OCI-LY1 (cell line): ENCODE results near the gene RRP8.

Experiments used
- H2AFZ ChIP-seq: fragments of 200-600 bp; sonication (generic), shearing (Covaris generic); 2 replicates; pipeline ENCODE4 v1.6.0; 2014; ENCODE audit warnings: antibody characterized with exemption, mild to moderate bottlenecking, low read length
- H3F3A ChIP-seq: fragments of 200-600 bp; sonication (generic), shearing (Covaris generic); 2 replicates; pipeline ENCODE4 v1.6.0; 2014; ENCODE audit warnings: mild to moderate bottlenecking, antibody characterized with exemption, low read length, moderate library complexity; ENCODE audit not compliant: insufficient read depth
- H3K27ac ChIP-seq: fragments of 200-600 bp; sonication (generic); 2 replicates; pipeline ENCODE4 v1.5.1; 2014; ENCODE audit warnings: low read length, mixed run types, mild to moderate bottlenecking, low read depth; ENCODE audit not compliant: poor library complexity, severe bottlenecking
- H3K27me3 ChIP-seq: fragments of 200-600 bp; sonication (generic); 2 replicates; pipeline ENCODE4 v1.6.0; 2014; ENCODE audit warnings: antibody characterized with exemption, mild to moderate bottlenecking, low read length, moderate library complexity; ENCODE audit not compliant: insufficient read depth
- H3K36me3 ChIP-seq: fragments of 200-600 bp; sonication (generic); 2 replicates; pipeline ENCODE4 v1.6.1; 2014; ENCODE audit warnings: mild to moderate bottlenecking, antibody characterized with exemption, low read length, moderate library complexity, mixed read lengths; ENCODE audit not compliant: insufficient read depth
- H3K4me1 ChIP-seq: fragments of 200-600 bp; sonication (generic); 2 replicates; pipeline ENCODE4 v1.5.1; 2014; ENCODE audit warnings: mild to moderate bottlenecking, low read length, moderate library complexity; ENCODE audit not compliant: insufficient read depth, severe bottlenecking
- H3K4me2 ChIP-seq: fragments of 200-600 bp; sonication (generic), shearing (Covaris generic); 2 replicates; pipeline ENCODE4 v1.6.1; 2014; ENCODE audit warnings: low read length
- H3K4me3 ChIP-seq: fragments of 200-600 bp; sonication (generic); 2 replicates; pipeline ENCODE4 v1.5.1; 2014; ENCODE audit warnings: low read length, low read depth, mild to moderate bottlenecking, mixed read lengths; ENCODE audit not compliant: poor library complexity, severe bottlenecking
- H3K79me2 ChIP-seq: fragments of 200-600 bp; shearing (Covaris generic); 2 replicates; pipeline ENCODE4 v1.6.1; 2016; ENCODE audit warnings: mixed run types, low read length, mixed read lengths; ENCODE audit not compliant: insufficient read depth
- H3K9ac ChIP-seq: fragments of 200-600 bp; sonication (generic), shearing (Covaris generic); 2 replicates; pipeline ENCODE4 v1.6.1; 2014; ENCODE audit warnings: mild to moderate bottlenecking, low read length, mixed read lengths
- H3K9me2 ChIP-seq: fragments of 200-600 bp; sonication (generic), shearing (Covaris generic); 2 replicates; pipeline ENCODE4 v1.6.1; 2014; ENCODE audit warnings: low read depth, mild to moderate bottlenecking, low read length, mixed read lengths
- H3K9me3 ChIP-seq: fragments of 200-600 bp; shearing (Covaris generic); 2 replicates; pipeline ENCODE4 v1.6.1; 2014; ENCODE audit warnings: low read length, mixed read lengths
- H4K20me1 ChIP-seq: fragments of 200-600 bp; sonication (generic), shearing (Covaris generic); 2 replicates; pipeline ENCODE4 v1.6.0; 2016; ENCODE audit warnings: mild to moderate bottlenecking, low read length; ENCODE audit not compliant: insufficient read depth
- CTCF ChIP-seq: fragments of 200-600 bp; sonication (generic), shearing (Covaris generic); IDR thresholded peaks from 2 replicates; pipeline ENCODE4 v1.5.1; 2017; ENCODE audit warnings: mild to moderate bottlenecking, antibody characterized with exemption, low read length, moderate library complexity, mixed read lengths
- EZH2 ChIP-seq: fragments of 200-600 bp; sonication (generic), shearing (Covaris generic); IDR thresholded peaks from 2 replicates; pipeline ENCODE4 v1.8.0; 2017; ENCODE audit warnings: borderline replicate concordance, mixed run types, mild to moderate bottlenecking, antibody characterized with exemption, low read length, moderate library complexity, mixed read lengths

RRP8 gene

GRCh38 chr11:6650980-6651379 is 47.6 kb upstream of the RRP8 start:
- Histone ChIP-seq H4K20me1 (no peaks in the 10 kb centered on the region), H3K9me2 (no peaks in the 10 kb centered on the region), H3K27ac (no peak overlapping the region), H3K9me3 (no peaks in the 10 kb centered on the region), H3K4me3 (no peak overlapping the region), H3K4me2 (no peak overlapping the region), H3K79me2 (no peaks in the 10 kb centered on the region), H2AFZ (no peak overlapping the region), H3K36me3 (no peaks in the 10 kb centered on the region), H3K4me1 (peaks cover 12% of the 10 kb centered on the region), H3F3A (no peaks in the 10 kb centered on the region), H3K9ac (no peak overlapping the region), H3K27me3 (peaks cover 13% of the 10 kb centered on the region)
- TF ChIP-seq EZH2 (no peak), CTCF (no peak)

- TF ChIP-seq CTCF (no peak), EZH2 (no peak)
- Histone ChIP-seq H3K9me2 (no peaks in the 10 kb centered on the region), H3K9ac (no peak overlapping the region), H3K9me3 (no peaks in the 10 kb centered on the region), H3K79me2 (no peaks in the 10 kb centered on the region), H4K20me1 (no peaks in the 10 kb centered on the region), H3K4me2 (no peak overlapping the region), H3K36me3 (no peaks in the 10 kb centered on the region), H3K4me3 (no peak overlapping the region), H3K27ac (no peak overlapping the region), H3F3A (no peaks in the 10 kb centered on the region), H3K27me3 (peaks cover 13% of the 10 kb centered on the region; the same call in 1 of the 2 replicates), H3K4me1 (peaks cover 12% of the 10 kb centered on the region), H2AFZ (no peak overlapping the region)
These were observed 46.7 kb upstream of the RRP8 start for GRCh38 chr11:6650104-6650503.

GRCh38 chr11:6648501-6648900 is 45.1 kb upstream of the RRP8 start:
- H3F3A ChIP-seq = no peaks in the 10 kb centered on the region
- H3K36me3 ChIP-seq = no peaks in the 10 kb centered on the region
- peaks cover 12% of the 10 kb centered on the region for H3K4me1 ChIP-seq
- H3K9me2 ChIP-seq = no peaks in the 10 kb centered on the region
- no peak overlapping the region for H3K4me3 ChIP-seq
- no peak overlapping the region for H3K4me2 ChIP-seq
- H2AFZ ChIP-seq = no peak overlapping the region
- no peaks in the 10 kb centered on the region for H3K9me3 ChIP-seq
- TF ChIP-seq EZH2 = no peak
- TF ChIP-seq CTCF = no peak
- no peaks in the 10 kb centered on the region for H3K27me3 ChIP-seq
- no peaks in the 10 kb centered on the region for H4K20me1 ChIP-seq
- H3K27ac ChIP-seq = no peak overlapping the region
- no peaks in the 10 kb centered on the region for H3K79me2 ChIP-seq
- H3K9ac ChIP-seq = no peak overlapping the region
